Astrocyte (in vitro differentiated cells and primary cell): Measurements from ENCODE around the gene CCND2. TPM values are rescaled to one million over a fixed set of nuclear protein-coding genes. Genes with fewer than 3 reads are reported as not detected.
A peak's percentile ranks its signal among the peaks of the same experiment; 100 is the strongest.

ENCODE experiments used
- DNase-seq: peaks from one replicate; pipeline ENCODE4 v3.0.0-alpha.2; 2010; ENCODE audit warnings: low read depth
- FAIRE-seq: peaks from 2 replicates; lab custom pipeline; 2011; peaks lifted over from hg19 to GRCh38; lab: Jason Lieb, UNC
- H2AFZ ChIP-seq: 2 replicates; pipeline ENCODE4 v1.6.0; 2012; ENCODE audit warnings: low read depth, low read length, inconsistent platforms
- H3K27ac ChIP-seq: 2 replicates; pipeline ENCODE4 v1.5.1; 2011; ENCODE audit warnings: low read depth, low read length, inconsistent platforms
- H3K27me3 ChIP-seq: 2 replicates; pipeline ENCODE4 v1.6.0; 2011; ENCODE audit warnings: low read length, inconsistent platforms; ENCODE audit not compliant: insufficient read depth
- H3K36me3 ChIP-seq: 2 replicates; pipeline ENCODE4 v1.5.1; 2011; ENCODE audit warnings: low read length, inconsistent platforms; ENCODE audit not compliant: insufficient read depth
- H3K4me1 ChIP-seq: 2 replicates; pipeline ENCODE4 v1.5.1; 2011; ENCODE audit warnings: low read length, inconsistent platforms; ENCODE audit not compliant: insufficient read depth
- H3K4me2 ChIP-seq: 2 replicates; pipeline ENCODE4 v1.6.0; 2012; ENCODE audit warnings: low read length, inconsistent platforms
- H3K4me3 ChIP-seq: 2 replicates; pipeline ENCODE4 v1.5.1; 2011; ENCODE audit warnings: low read depth, mild to moderate bottlenecking, low read length, inconsistent platforms; ENCODE audit not compliant: insufficient read depth
- H3K79me2 ChIP-seq: 2 replicates; pipeline ENCODE4 v1.6.0; 2012; ENCODE audit warnings: mild to moderate bottlenecking, low read length, inconsistent platforms; ENCODE audit not compliant: insufficient read depth
- H3K9ac ChIP-seq: 2 replicates; pipeline ENCODE4 v1.6.0; 2012; ENCODE audit warnings: mild to moderate bottlenecking, low read length, inconsistent platforms
- H3K9me3 ChIP-seq: 2 replicates; pipeline ENCODE4 v1.5.1; 2012; ENCODE audit warnings: low read depth, mild to moderate bottlenecking, low read length, inconsistent platforms; ENCODE audit not compliant: insufficient read depth
- H4K20me1 ChIP-seq: 2 replicates; pipeline ENCODE4 v1.6.0; 2012; ENCODE audit warnings: low read length, inconsistent platforms; ENCODE audit not compliant: insufficient read depth
- H3K27ac Mint-ChIP-seq: one replicate; pipeline ENCODE4 v1.8.0; 2021; ENCODE audit warnings: mild to moderate bottlenecking, mixed read lengths; ENCODE audit not compliant: unreplicated experiment
- H3K27me3 Mint-ChIP-seq: one replicate; pipeline ENCODE4 v1.8.0; 2021; ENCODE audit warnings: low read depth, mixed read lengths; ENCODE audit not compliant: unreplicated experiment
- H3K36me3 Mint-ChIP-seq: one replicate; pipeline ENCODE4 v1.8.0; 2021; ENCODE audit warnings: low read depth, mixed read lengths; ENCODE audit not compliant: unreplicated experiment
- H3K4me1 Mint-ChIP-seq: one replicate; pipeline ENCODE4 v1.8.0; 2021; ENCODE audit warnings: low read depth, mixed read lengths; ENCODE audit not compliant: unreplicated experiment
- H3K4me3 Mint-ChIP-seq: one replicate; pipeline ENCODE4 v1.8.0; 2021; ENCODE audit warnings: mild to moderate bottlenecking, moderate library complexity, mixed read lengths; ENCODE audit not compliant: unreplicated experiment
- H3K9me3 Mint-ChIP-seq: one replicate; pipeline ENCODE4 v1.8.0; 2021; ENCODE audit warnings: mild to moderate bottlenecking, mixed read lengths; ENCODE audit not compliant: unreplicated experiment
- EZH2 ChIP-seq: IDR thresholded peaks from 2 replicates; pipeline ENCODE4 v1.6.1; 2012; ENCODE audit warnings: mild to moderate bottlenecking, low read length, inconsistent platforms; ENCODE audit not compliant: insufficient read depth
- total RNA-seq: library from RNA; stranded (reverse); gene quantifications from 2 replicates; pipeline ENCODE4 v1.2.1, GENCODE V29; 2021
- TF ChIP-seq, protein P1 (sequence below): IDR thresholded peaks from 2 replicates; pipeline ENCODE4 v1.5.1; 2011; ENCODE audit warnings: low read depth, mild to moderate bottlenecking, inconsistent platforms, low read length, moderate library complexity; ENCODE audit not compliant: insufficient read depth

Gene CCND2
- total RNA-seq, 1 donor from 2014 or later = 726 TPM

DNA sequence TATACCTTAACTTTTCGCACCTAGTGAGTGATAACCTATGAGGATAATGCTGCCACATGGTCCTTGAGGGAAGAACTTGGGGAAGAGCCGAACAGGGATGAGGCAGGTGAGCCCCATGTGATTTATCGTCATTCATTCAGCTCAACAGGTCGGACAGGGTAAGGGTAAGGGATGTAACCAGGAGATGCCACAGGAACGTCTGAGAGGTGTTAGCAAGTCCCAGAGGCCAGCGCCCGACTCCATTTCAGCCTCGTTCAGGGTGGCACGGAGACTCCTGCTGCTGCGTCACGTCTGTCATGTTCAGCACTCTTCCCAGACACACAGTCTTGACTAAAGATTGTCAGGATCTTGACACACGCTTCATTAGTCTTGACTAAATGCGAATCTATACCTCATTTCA is 24.1 kb downstream of the CCND2 start:
- no peaks in the 10 kb centered on the region for H3K27me3 Mint-ChIP-seq
- no peak overlapping the region for H3K4me3 Mint-ChIP-seq
- no peaks in the 10 kb centered on the region for H3K79me2 ChIP-seq
- no peaks in the 10 kb centered on the region for H3K36me3 ChIP-seq
- H3K9ac ChIP-seq = no peak overlapping the region
- no peak overlapping the region for H3K4me2 ChIP-seq
- peaks cover 2% of the 10 kb centered on the region for H4K20me1 ChIP-seq
- no peak for DNase-seq
- TF ChIP-seq EZH2 = no peak
- TF ChIP-seq, protein P1, sequence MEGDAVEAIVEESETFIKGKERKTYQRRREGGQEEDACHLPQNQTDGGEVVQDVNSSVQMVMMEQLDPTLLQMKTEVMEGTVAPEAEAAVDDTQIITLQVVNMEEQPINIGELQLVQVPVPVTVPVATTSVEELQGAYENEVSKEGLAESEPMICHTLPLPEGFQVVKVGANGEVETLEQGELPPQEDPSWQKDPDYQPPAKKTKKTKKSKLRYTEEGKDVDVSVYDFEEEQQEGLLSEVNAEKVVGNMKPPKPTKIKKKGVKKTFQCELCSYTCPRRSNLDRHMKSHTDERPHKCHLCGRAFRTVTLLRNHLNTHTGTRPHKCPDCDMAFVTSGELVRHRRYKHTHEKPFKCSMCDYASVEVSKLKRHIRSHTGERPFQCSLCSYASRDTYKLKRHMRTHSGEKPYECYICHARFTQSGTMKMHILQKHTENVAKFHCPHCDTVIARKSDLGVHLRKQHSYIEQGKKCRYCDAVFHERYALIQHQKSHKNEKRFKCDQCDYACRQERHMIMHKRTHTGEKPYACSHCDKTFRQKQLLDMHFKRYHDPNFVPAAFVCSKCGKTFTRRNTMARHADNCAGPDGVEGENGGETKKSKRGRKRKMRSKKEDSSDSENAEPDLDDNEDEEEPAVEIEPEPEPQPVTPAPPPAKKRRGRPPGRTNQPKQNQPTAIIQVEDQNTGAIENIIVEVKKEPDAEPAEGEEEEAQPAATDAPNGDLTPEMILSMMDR = no peak
- FAIRE-seq = no peak
- H3K9me3 Mint-ChIP-seq = peaks cover 1% of the 10 kb centered on the region
- peaks cover 2% of the 10 kb centered on the region for H3K27me3 ChIP-seq
- peak overlapping the region; percentile 50 for H3K27ac Mint-ChIP-seq
- H3K9me3 ChIP-seq = no peaks in the 10 kb centered on the region
- peaks cover 36% of the 10 kb centered on the region for H3K4me1 Mint-ChIP-seq
- H3K4me3 ChIP-seq = no peak overlapping the region
- peaks cover 37% of the 10 kb centered on the region for H3K36me3 Mint-ChIP-seq
- no peak overlapping the region for H2AFZ ChIP-seq
- no peak overlapping the region for H3K27ac ChIP-seq
- H3K4me1 ChIP-seq = no peaks in the 10 kb centered on the region

DNA sequence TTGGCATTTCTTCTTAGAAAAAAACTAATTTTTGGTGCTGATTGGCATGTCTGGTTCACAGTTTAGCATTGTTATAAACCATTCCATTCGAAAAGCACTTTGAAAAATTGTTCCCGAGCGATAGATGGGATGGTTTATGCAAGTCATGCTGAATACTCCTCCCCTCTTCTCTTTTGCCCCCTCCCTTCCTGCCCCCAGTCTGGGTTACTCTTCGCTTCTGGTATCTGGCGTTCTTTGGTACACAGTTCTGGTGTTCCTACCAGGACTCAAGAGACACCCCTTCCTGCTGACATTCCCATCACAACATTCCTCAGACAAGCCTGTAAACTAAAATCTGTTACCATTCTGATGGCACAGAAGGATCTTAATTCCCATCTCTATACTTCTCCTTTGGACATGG is 27.3 kb downstream of the CCND2 start:
- Mint-ChIP-seq H3K27ac (no peak overlapping the region), H3K4me1 (peaks cover 31% of the 10 kb centered on the region), H3K4me3 (peak overlapping the region; percentile 16), H3K27me3 (no peaks in the 10 kb centered on the region), H3K9me3 (no peaks in the 10 kb centered on the region), H3K36me3 (peaks cover 33% of the 10 kb centered on the region)
- TF ChIP-seq, protein P1 = no peak
- no peak for TF ChIP-seq EZH2
- Histone ChIP-seq H4K20me1 (no peaks in the 10 kb centered on the region), H3K9me3 (no peaks in the 10 kb centered on the region), H3K4me2 (no peak overlapping the region), H2AFZ (no peak overlapping the region), H3K27me3 (no peaks in the 10 kb centered on the region), H3K4me3 (no peak overlapping the region), H3K4me1 (no peaks in the 10 kb centered on the region), H3K9ac (no peak overlapping the region), H3K79me2 (no peaks in the 10 kb centered on the region), H3K27ac (no peak overlapping the region), H3K36me3 (no peaks in the 10 kb centered on the region)
- no peak for FAIRE-seq
- no peak for DNase-seq

- no peaks in the 10 kb centered on the region for H3K9me3 Mint-ChIP-seq
- Histone ChIP-seq H3K27ac (no peak overlapping the region), H3K9me3 (no peaks in the 10 kb centered on the region), H3K79me2 (no peaks in the 10 kb centered on the region), H3K4me1 (no peaks in the 10 kb centered on the region), H3K27me3 (peaks cover 1% of the 10 kb centered on the region), H3K9ac (no peak overlapping the region), H3K4me2 (no peak overlapping the region), H4K20me1 (no peaks in the 10 kb centered on the region), H3K4me3 (no peak overlapping the region), H3K36me3 (no peaks in the 10 kb centered on the region), H2AFZ (no peak overlapping the region)
- H3K4me1 Mint-ChIP-seq = peaks cover 31% of the 10 kb centered on the region
- no peak overlapping the region for H3K27ac Mint-ChIP-seq
- peaks cover 31% of the 10 kb centered on the region for H3K36me3 Mint-ChIP-seq
- H3K27me3 Mint-ChIP-seq = no peaks in the 10 kb centered on the region
- TF ChIP-seq EZH2 = no peak
- TF ChIP-seq, protein P1 = no peak
- DNase-seq (no peak), FAIRE-seq (no peak)
- H3K4me3 Mint-ChIP-seq = peak overlapping the region; percentile 43
These were observed 28.5 kb downstream of the CCND2 start for GRCh38 chr12:4301932-4302501.
